Measurements from ENCODE around the gene AASDH.

AASDH gene

GRCh38 chr4:56310401-56311125 is 76.7 kb downstream of the AASDH start:
- H3K9ac ChIP-seq (ENCODE audit: low read length): no peak overlapping the region

DNA sequence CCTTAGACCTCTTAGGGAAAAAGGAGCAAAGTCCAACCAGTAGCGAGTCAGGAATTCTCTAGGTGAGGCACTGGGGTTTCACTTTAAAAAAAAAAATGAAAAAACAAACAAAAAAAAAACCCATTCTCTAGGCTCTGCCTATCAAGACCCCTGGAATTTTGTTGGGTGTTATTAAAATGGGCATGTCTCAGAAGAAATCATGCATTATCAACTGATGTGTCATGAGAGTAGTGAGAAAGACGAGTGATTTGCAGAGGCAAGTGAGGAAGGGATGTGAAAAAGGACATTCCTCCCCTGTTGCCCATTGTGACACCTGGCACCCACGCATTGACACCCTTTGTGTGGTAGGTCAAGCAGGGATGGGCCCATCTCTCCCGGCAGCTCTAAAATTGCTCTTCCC is 78.9 kb downstream of the AASDH start:
- no peak overlapping the region for H3K9ac ChIP-seq (ENCODE audit: low read length)
- no peaks in the 10 kb centered on the region for H3K9me3 ChIP-seq (ENCODE audit: control insufficient read depth, low read length)
- H3K4me3 ChIP-seq (ENCODE audit: low read length): no peak overlapping the region
- H3K4me1 ChIP-seq (ENCODE audit: control insufficient read depth, insufficient read depth, low read length): peaks cover 5% of the 10 kb centered on the region
- no peaks in the 10 kb centered on the region for H3K36me3 ChIP-seq (ENCODE audit: control insufficient read depth, insufficient read depth, low read length)
- no peaks in the 10 kb centered on the region for H3K27me3 ChIP-seq (ENCODE audit: control insufficient read depth, insufficient read depth, low read length)

More at GRCh38 chr4:56310401-56311125, 76.7 kb downstream of the AASDH start:
- H3K4me1 ChIP-seq (ENCODE audit: control insufficient read depth, insufficient read depth, low read length): peaks cover under 1% of the 10 kb centered on the region
- no peaks in the 10 kb centered on the region for H3K9me3 ChIP-seq (ENCODE audit: control insufficient read depth, low read length)
- no peak overlapping the region for H3K4me3 ChIP-seq (ENCODE audit: low read length)
- no peaks in the 10 kb centered on the region for H3K36me3 ChIP-seq (ENCODE audit: control insufficient read depth, insufficient read depth, low read length)
- H3K27me3 ChIP-seq (ENCODE audit: control insufficient read depth, insufficient read depth, low read length): no peaks in the 10 kb centered on the region

- Histone ChIP-seq H3K27me3 (ENCODE audit: control insufficient read depth, insufficient read depth, low read length) (no peaks in the 10 kb centered on the region), H3K9me3 (ENCODE audit: control insufficient read depth, low read length) (no peaks in the 10 kb centered on the region), H3K9ac (ENCODE audit: low read length) (no peak overlapping the region), H3K4me3 (ENCODE audit: low read length) (no peak overlapping the region), H3K4me1 (ENCODE audit: control insufficient read depth, insufficient read depth, low read length) (peaks cover 5% of the 10 kb centered on the region), H3K36me3 (ENCODE audit: control insufficient read depth, insufficient read depth, low read length) (no peaks in the 10 kb centered on the region)
Measured at GRCh38 chr4:56307423-56307822, 79.9 kb downstream of the AASDH start.

DNA sequence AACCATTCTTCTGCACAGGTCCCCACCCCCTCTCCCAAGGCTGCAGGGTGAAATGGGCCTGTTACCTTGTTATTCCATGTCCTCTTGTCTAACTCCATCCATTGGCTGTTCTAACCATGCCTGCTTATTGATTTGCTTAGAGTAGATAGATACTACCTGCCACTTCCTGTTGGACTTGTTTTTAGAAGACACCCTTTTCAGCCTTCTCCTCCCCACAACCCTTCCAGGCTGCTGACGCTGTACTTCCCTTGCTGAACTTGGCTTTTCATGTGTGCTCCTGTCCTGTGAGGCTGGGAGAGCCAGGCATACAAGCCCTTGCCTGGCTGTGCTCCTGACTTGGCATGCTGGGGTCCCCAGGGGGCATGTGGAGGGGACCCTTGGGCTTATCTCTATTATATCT is 81.9 kb downstream of the AASDH start:
- H3K36me3 ChIP-seq (ENCODE audit: control insufficient read depth, insufficient read depth, low read length): no peaks in the 10 kb centered on the region
- H3K27me3 ChIP-seq (ENCODE audit: control insufficient read depth, insufficient read depth, low read length): no peaks in the 10 kb centered on the region
- H3K4me3 ChIP-seq (ENCODE audit: low read length): no peak overlapping the region
- no peak overlapping the region for H3K9ac ChIP-seq (ENCODE audit: low read length)
- H3K9me3 ChIP-seq (ENCODE audit: control insufficient read depth, low read length): no peaks in the 10 kb centered on the region
- H3K4me1 ChIP-seq (ENCODE audit: control insufficient read depth, insufficient read depth, low read length): peaks cover 11% of the 10 kb centered on the region

DNA sequence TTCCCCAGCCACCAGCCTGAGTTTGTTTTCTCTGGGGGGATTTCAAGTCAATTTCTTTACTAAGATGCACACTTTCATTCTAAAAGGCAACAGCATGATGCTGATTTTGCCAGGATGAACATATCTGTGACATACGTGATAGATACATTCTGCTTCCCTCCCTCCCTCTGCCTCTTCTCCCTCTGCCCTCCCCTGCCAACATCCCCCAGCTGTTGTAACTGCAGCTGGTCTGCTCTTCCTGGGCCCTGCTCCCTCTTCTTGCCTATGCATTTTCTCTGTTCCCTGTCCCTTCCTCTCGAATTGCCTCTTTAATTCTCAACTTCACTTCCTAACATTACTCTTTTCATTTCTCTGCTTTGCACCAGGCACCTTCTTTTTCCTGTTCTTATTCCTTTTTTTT is 83.4 kb downstream of the AASDH start:
- Histone ChIP-seq H3K9me3 (ENCODE audit: control insufficient read depth, low read length) (no peaks in the 10 kb centered on the region), H3K4me1 (ENCODE audit: control insufficient read depth, insufficient read depth, low read length) (peaks cover 11% of the 10 kb centered on the region), H3K36me3 (ENCODE audit: control insufficient read depth, insufficient read depth, low read length) (no peaks in the 10 kb centered on the region), H3K9ac (ENCODE audit: low read length) (no peak overlapping the region), H3K4me3 (ENCODE audit: low read length) (no peak overlapping the region), H3K27me3 (ENCODE audit: control insufficient read depth, insufficient read depth, low read length) (no peaks in the 10 kb centered on the region)

GRCh38 chr4:56302760-56303159 is 84.5 kb downstream of the AASDH start:
- H3K4me3 ChIP-seq (ENCODE audit: low read length): no peak overlapping the region

GRCh38 chr4:56301997-56302496 is 85.2 kb downstream of the AASDH start:
- Histone ChIP-seq H3K9me3 (ENCODE audit: control insufficient read depth, low read length) (no peaks in the 10 kb centered on the region), H3K4me3 (ENCODE audit: low read length) (no peak overlapping the region), H3K9ac (ENCODE audit: low read length) (no peak overlapping the region), H3K36me3 (ENCODE audit: control insufficient read depth, insufficient read depth, low read length) (no peaks in the 10 kb centered on the region), H3K27me3 (ENCODE audit: control insufficient read depth, insufficient read depth, low read length) (no peaks in the 10 kb centered on the region), H3K4me1 (ENCODE audit: control insufficient read depth, insufficient read depth, low read length) (peaks cover 11% of the 10 kb centered on the region)

More at GRCh38 chr4:56302760-56303159, 84.5 kb downstream of the AASDH start:
- Histone ChIP-seq H3K27me3 (ENCODE audit: control insufficient read depth, insufficient read depth, low read length) (no peaks in the 10 kb centered on the region), H3K4me1 (ENCODE audit: control insufficient read depth, insufficient read depth, low read length) (peaks cover 11% of the 10 kb centered on the region), H3K36me3 (ENCODE audit: control insufficient read depth, insufficient read depth, low read length) (no peaks in the 10 kb centered on the region), H3K9ac (ENCODE audit: low read length) (no peak overlapping the region), H3K9me3 (ENCODE audit: control insufficient read depth, low read length) (no peaks in the 10 kb centered on the region)

DNA sequence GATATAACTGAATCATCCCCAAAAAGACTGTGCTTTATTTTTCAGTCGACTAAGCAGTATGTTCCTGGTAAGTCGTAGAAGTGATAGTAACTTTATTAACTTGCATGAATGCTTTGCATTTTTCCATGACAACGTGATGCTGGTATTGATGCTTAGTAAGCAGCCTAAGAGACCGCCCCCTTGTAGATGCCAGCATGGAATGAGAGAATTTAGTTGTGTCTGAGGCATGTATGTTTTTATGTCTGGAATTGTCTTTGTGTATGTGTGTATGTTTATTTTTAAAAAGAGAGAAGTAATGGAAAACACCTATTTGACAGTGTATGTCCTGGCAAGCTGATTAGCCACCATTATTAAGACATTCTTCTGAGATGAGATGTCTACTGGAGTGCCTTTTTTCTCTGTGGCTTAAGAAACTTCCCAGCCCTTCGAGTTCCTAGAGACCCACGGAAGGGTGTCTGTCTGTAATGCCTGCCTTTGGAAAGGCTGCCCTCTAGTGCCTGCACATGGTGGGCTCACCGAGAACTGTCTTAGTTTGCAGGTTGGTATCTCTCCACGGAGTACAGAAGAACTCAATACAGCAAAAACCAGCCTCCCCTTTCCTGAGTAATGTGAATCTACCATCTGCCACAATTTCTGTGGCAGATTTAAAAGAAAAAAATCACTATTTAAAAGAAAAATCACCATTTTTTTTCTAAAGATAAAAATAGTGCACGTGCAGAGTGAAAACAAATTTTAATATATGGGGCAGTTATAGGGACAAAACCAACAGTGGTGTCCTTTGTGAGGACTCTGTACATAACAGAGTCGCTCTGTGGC is 85.9 kb downstream of the AASDH start:
- Histone ChIP-seq H3K9ac (ENCODE audit: low read length) (no peak overlapping the region), H3K36me3 (ENCODE audit: control insufficient read depth, insufficient read depth, low read length) (no peaks in the 10 kb centered on the region), H3K4me3 (ENCODE audit: low read length) (no peak overlapping the region), H3K9me3 (ENCODE audit: control insufficient read depth, low read length) (no peaks in the 10 kb centered on the region), H3K4me1 (ENCODE audit: control insufficient read depth, insufficient read depth, low read length) (peaks cover 15% of the 10 kb centered on the region), H3K27me3 (ENCODE audit: control insufficient read depth, insufficient read depth, low read length) (no peaks in the 10 kb centered on the region)

- Histone ChIP-seq H3K4me3 (ENCODE audit: low read length) (no peak overlapping the region), H3K9ac (ENCODE audit: low read length) (no peak overlapping the region), H3K36me3 (ENCODE audit: control insufficient read depth, insufficient read depth, low read length) (no peaks in the 10 kb centered on the region), H3K9me3 (ENCODE audit: control insufficient read depth, low read length) (no peaks in the 10 kb centered on the region), H3K4me1 (ENCODE audit: control insufficient read depth, insufficient read depth, low read length) (peaks cover 17% of the 10 kb centered on the region), H3K27me3 (ENCODE audit: control insufficient read depth, insufficient read depth, low read length) (no peaks in the 10 kb centered on the region)
Measured at GRCh38 chr4:56298236-56298635, 89.1 kb downstream of the AASDH start.

DNA sequence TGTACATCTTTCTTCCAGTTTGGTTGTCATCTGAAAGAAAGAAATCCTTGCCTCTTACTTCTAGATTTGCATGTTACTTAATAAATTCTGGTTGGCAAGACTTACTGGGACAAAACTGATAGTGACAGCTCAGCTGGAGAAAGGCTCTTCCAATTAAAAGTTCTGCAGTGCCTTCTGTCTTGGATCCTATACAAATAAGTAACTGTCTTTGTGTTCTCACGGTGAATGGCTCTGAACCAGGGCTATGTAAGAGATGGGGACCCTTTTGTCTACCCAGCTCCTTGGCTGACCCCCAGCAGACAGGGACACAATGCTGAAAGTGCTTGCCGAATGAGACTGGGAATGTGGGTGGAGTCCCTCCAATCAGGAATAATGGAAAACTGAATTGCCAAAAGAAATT is 89.5 kb downstream of the AASDH start:
- peaks cover 17% of the 10 kb centered on the region for H3K4me1 ChIP-seq (ENCODE audit: control insufficient read depth, insufficient read depth, low read length)
- H3K27me3 ChIP-seq (ENCODE audit: control insufficient read depth, insufficient read depth, low read length): no peaks in the 10 kb centered on the region
- no peaks in the 10 kb centered on the region for H3K9me3 ChIP-seq (ENCODE audit: control insufficient read depth, low read length)
- no peak overlapping the region for H3K9ac ChIP-seq (ENCODE audit: low read length)
- no peaks in the 10 kb centered on the region for H3K36me3 ChIP-seq (ENCODE audit: control insufficient read depth, insufficient read depth, low read length)
- H3K4me3 ChIP-seq (ENCODE audit: low read length): no peak overlapping the region

DNA sequence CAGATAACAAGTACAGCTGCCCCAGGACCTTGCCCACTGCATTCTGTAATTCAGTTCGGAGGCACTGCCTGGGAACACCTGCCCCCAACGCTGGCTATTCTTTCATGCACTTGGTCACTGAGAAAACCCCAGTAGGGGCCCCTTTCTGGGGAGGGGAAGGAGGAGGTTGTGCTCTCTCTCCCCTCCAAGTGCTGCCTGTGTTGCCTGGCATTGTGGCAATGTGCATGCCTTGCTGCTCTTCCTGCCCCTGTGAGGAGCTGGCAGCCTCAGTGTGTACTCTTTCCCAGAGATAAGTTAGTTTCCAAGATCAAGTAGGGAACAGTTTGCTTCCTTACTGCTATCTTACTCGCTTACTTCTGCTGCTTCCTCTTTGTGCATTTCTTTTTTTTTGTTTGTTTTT is 90.8 kb downstream of the AASDH start:
- Histone ChIP-seq H3K9me3 (ENCODE audit: control insufficient read depth, low read length) (no peaks in the 10 kb centered on the region), H3K9ac (ENCODE audit: low read length) (no peak overlapping the region), H3K4me3 (ENCODE audit: low read length) (no peak overlapping the region), H3K36me3 (ENCODE audit: control insufficient read depth, insufficient read depth, low read length) (no peaks in the 10 kb centered on the region), H3K4me1 (ENCODE audit: control insufficient read depth, insufficient read depth, low read length) (peaks cover 15% of the 10 kb centered on the region), H3K27me3 (ENCODE audit: control insufficient read depth, insufficient read depth, low read length) (no peaks in the 10 kb centered on the region)

GRCh38 chr4:56293121-56293520 is 94.2 kb downstream of the AASDH start:
- H3K27me3 ChIP-seq (ENCODE audit: control insufficient read depth, insufficient read depth, low read length): no peaks in the 10 kb centered on the region
- H3K4me3 ChIP-seq (ENCODE audit: low read length): no peak overlapping the region
- no peak overlapping the region for H3K9ac ChIP-seq (ENCODE audit: low read length)
- H3K9me3 ChIP-seq (ENCODE audit: control insufficient read depth, low read length): no peaks in the 10 kb centered on the region
- H3K36me3 ChIP-seq (ENCODE audit: control insufficient read depth, insufficient read depth, low read length): no peaks in the 10 kb centered on the region
- peaks cover 24% of the 10 kb centered on the region for H3K4me1 ChIP-seq (ENCODE audit: control insufficient read depth, insufficient read depth, low read length)
